CD4-positive, alpha-beta T cell treated with Interleukin-17A for 4 hours (primary cell): ENCODE measurements around the gene NPB.

ENCODE experiments used
- DNase-seq: peaks from one replicate; pipeline ENCODE4 v3.0.0-alpha.2; 2020; ENCODE audit warnings: mixed read lengths

Gene NPB

GRCh38 chr17:81899514-81900166 lies 2.4 kb upstream of the NPB start:
- no peak for DNase-seq

- no peak for DNase-seq
Observed at GRCh38 chr17:81900181-81900820, 1.7 kb upstream of the NPB start.

- DNase-seq: no peak
Observed at GRCh38 chr17:81901167-81902022, 643 bp upstream of the NPB start.

GRCh38 chr17:81902653-81903414 lies 796 bp downstream of the NPB start:
- no peak for DNase-seq

- no peak for DNase-seq
Observed at GRCh38 chr17:81903415-81903831, 1.4 kb downstream of the NPB start.

- no peak for DNase-seq
Observed at GRCh38 chr17:81903896-81904599, 2.0 kb downstream of the NPB start.

- DNase-seq: no peak
Observed at GRCh38 chr17:81904600-81905423, 2.8 kb downstream of the NPB start.

GRCh38 chr17:81905424-81905875 lies 3.4 kb downstream of the NPB start:
- no peak for DNase-seq

- no peak for DNase-seq
Observed at GRCh38 chr17:81905993-81906392, 4.0 kb downstream of the NPB start.

GRCh38 chr17:81906476-81907218 lies 4.6 kb downstream of the NPB start:
- no peak for DNase-seq

- DNase-seq: no peak
Observed at GRCh38 chr17:81907219-81908145, 5.4 kb downstream of the NPB start.

- DNase-seq: no peak
Observed at GRCh38 chr17:81908793-81909192, 6.8 kb downstream of the NPB start.

GRCh38 chr17:81909231-81909630 lies 7.2 kb downstream of the NPB start:
- DNase-seq: no peak

GRCh38 chr17:81909966-81910839 lies 8.2 kb downstream of the NPB start:
- no peak for DNase-seq

- DNase-seq: no peak
Observed at GRCh38 chr17:81910840-81911276, 8.8 kb downstream of the NPB start.

GRCh38 chr17:81911277-81911961 lies 9.4 kb downstream of the NPB start, which contains the start of gene PCYT2:
PCYT2 (minus strand) TSS chr17:81911399; CDS start chr17:81911355, 44 bp downstream.
- peak; percentile 97 for DNase-seq

GRCh38 chr17:81911969-81912368 lies 9.9 kb downstream of the NPB start:
- no peak for DNase-seq
